Stomach (tissue), 4 donors: ENCODE data around the gene EIF4G3.

Source experiments
- CTCF ChIP-seq, 7 experiments: fragments of 450-650 bp in 4 of 7; fragments of 200-600 bp in 3 of 7; sonication (generic) in 3 of 7; IDR thresholded peaks; one replicate each; pipeline ENCODE4 v1.5.1; 2016 to 2019; ENCODE audit warnings: antibody characterized with exemption in 7 of 7, control low read depth in 2 of 7, mild to moderate bottlenecking in 1 of 7
- EP300 ChIP-seq: sonication (generic); formaldehyde crosslinking; IDR thresholded peaks from one replicate; pipeline ENCODE4 v1.6.1; 2017; ENCODE audit warnings: antibody characterized with exemption
- POLR2A ChIP-seq, 4 donors: fragments of 450-650 bp; IDR thresholded peaks; one replicate each; pipeline ENCODE4 v1.6.1; 2016; ENCODE audit warnings: antibody characterized with exemption in 4 of 4, control low read depth in 2 of 4, mild to moderate bottlenecking in 1 of 4, moderate library complexity in 1 of 4
- POLR2AphosphoS5 ChIP-seq, 3 donors: sonication (generic); formaldehyde crosslinking; IDR thresholded peaks; one replicate each; pipeline ENCODE4 v1.6.1; 2016; ENCODE audit warnings: antibody characterized with exemption in 3 of 3

DNA sequence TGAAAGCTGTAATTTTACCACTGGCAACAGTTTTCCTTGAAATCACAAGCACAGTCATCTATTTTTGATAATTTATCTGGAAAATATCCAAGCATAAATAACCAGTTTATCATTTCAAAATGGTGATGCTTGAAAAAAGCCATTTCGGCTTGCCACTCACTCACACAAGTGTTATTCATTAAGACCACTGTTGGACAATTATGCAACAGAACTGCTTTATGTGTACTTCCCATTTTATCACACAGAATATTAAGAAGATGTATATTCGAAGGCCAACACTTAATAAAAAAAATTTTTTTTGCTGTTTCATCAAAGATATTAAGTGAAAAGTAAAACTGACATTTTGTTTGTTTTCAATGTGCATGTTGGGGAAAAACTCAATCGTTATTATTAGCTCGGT, 62.3 kb downstream of the EIF4G3 start:
- TF ChIP-seq CTCF (IDR thresholded peaks at IDR 0.05) = no peak
- no peak for TF ChIP-seq POLR2A (IDR thresholded peaks at IDR 0.05)
- TF ChIP-seq POLR2AphosphoS5 (IDR thresholded peaks at IDR 0.05) = no peak
- TF ChIP-seq EP300 = no peak
